HEK293 (cell line): ENCODE results near the gene ARHGEF11.

Source experiments
- CTCF ChIA-PET: fragments of 350-600 bp; formaldehyde crosslinking; extraction: SDS; loops from one replicate; lab custom pipeline; 2021; ENCODE audit warnings: antibody characterized with exemption; lab: Yijun Ruan, JAX
- POLR2A ChIA-PET: fragments of 300-600 bp; formaldehyde crosslinking; extraction: SDS; loops from one replicate; lab custom pipeline; 2020; ENCODE audit warnings: antibody characterized with exemption, inconsistent platforms; lab: Yijun Ruan, JAX
- H3K27ac ChIP-seq: fragments of 200-500 bp; sonication (Bioruptor generic); 2 replicates; pipeline ENCODE4 v1.5.1; 2014; ENCODE audit warnings: low read depth, low read length, control low read depth, inconsistent platforms; ENCODE audit errors: extremely low read depth
- H3K36me3 ChIP-seq, 2 experiments: fragments of 200-500 bp in 1 of 2; sonication (Bioruptor generic) in 1 of 2; 1 replicate in 1 of 2; 2 replicates in 1 of 2; pipeline ENCODE4 v1.5.1; 2014 to 2017; ENCODE audit warnings: inconsistent platforms in 2 of 2, low read length in 2 of 2; ENCODE audit not compliant: control insufficient read depth in 2 of 2, insufficient read depth in 1 of 2
- H3K4me1 ChIP-seq: fragments of 200-500 bp; sonication (Bioruptor generic); 2 replicates; pipeline ENCODE4 v1.5.1; 2014; ENCODE audit warnings: mild to moderate bottlenecking, low read length, inconsistent platforms; ENCODE audit not compliant: control insufficient read depth, insufficient read depth
- H3K4me3 ChIP-seq: 2 replicates; pipeline ENCODE4 v1.5.1; 2011; ENCODE audit warnings: low read depth, mild to moderate bottlenecking, control low read depth, low read length, moderate library complexity
- H3K9me3 ChIP-seq: fragments of 200-500 bp; sonication (Bioruptor generic); 2 replicates; pipeline ENCODE4 v1.5.1; 2014; ENCODE audit warnings: low read depth, low read length, inconsistent platforms; ENCODE audit not compliant: control insufficient read depth, insufficient read depth
- AEBP2 ChIP-seq: fragments of 450-650 bp; formaldehyde crosslinking; IDR thresholded peaks from 2 replicates; pipeline ENCODE4 v1.5.1; 2016; ENCODE audit warnings: missing biosample characterization, missing genetic modification characterization, borderline replicate concordance
- GLIS1 ChIP-seq: fragments of 450-650 bp; formaldehyde crosslinking; IDR thresholded peaks from 2 replicates; pipeline ENCODE4 v1.5.1; 2016; ENCODE audit warnings: missing biosample characterization, missing genetic modification characterization
- HOXC10 ChIP-seq: sonication (generic); formaldehyde crosslinking; IDR thresholded peaks from 2 replicates; pipeline ENCODE4 v1.8.1; 2023; ENCODE audit warnings: mild to moderate bottlenecking, missing genetic modification reagents
- KLF17 ChIP-seq: fragments of 450-650 bp; formaldehyde crosslinking; IDR thresholded peaks from 2 replicates; pipeline ENCODE4 v1.5.1; 2016; ENCODE audit warnings: missing biosample characterization, missing genetic modification characterization
- PATZ1 ChIP-seq: fragments of 450-650 bp; formaldehyde crosslinking; IDR thresholded peaks from 2 replicates; pipeline ENCODE4 v1.5.1; 2016; ENCODE audit warnings: missing biosample characterization, missing genetic modification characterization
- PRDM1 ChIP-seq: fragments of 450-650 bp; formaldehyde crosslinking; IDR thresholded peaks from 2 replicates; pipeline ENCODE4; 2016; ENCODE audit warnings: missing biosample characterization, missing genetic modification characterization
- REST ChIP-seq: fragments of 450-650 bp; formaldehyde crosslinking; IDR thresholded peaks from 2 replicates; pipeline ENCODE4 v1.5.1; 2016; ENCODE audit warnings: missing biosample characterization, missing genetic modification characterization
- SALL2 ChIP-seq: fragments of 450-650 bp; formaldehyde crosslinking; IDR thresholded peaks from 2 replicates; pipeline ENCODE4 v1.5.0; 2017; ENCODE audit warnings: missing biosample characterization, mild to moderate bottlenecking, missing genetic modification characterization, borderline replicate concordance
- SETDB1 ChIP-seq: IDR thresholded peaks from one replicate; pipeline ENCODE4 v1.6.1; 2017; ENCODE audit warnings: mild to moderate bottlenecking, low read length, moderate library complexity, mixed read lengths; ENCODE audit not compliant: insufficient read length
- SP2 ChIP-seq: fragments of 450-650 bp; formaldehyde crosslinking; IDR thresholded peaks from 2 replicates; pipeline ENCODE4 v1.5.1; 2016; ENCODE audit warnings: missing biosample characterization, missing genetic modification characterization
- ZBTB21 ChIP-seq: fragments of 450-650 bp; formaldehyde crosslinking; IDR thresholded peaks from 2 replicates; pipeline ENCODE4 v1.5.1; 2017; ENCODE audit warnings: missing biosample characterization, missing genetic modification characterization
- ZFHX2 ChIP-seq: fragments of 450-650 bp; formaldehyde crosslinking; conservative IDR thresholded peaks from 2 replicates; pipeline ENCODE4 v1.5.1; 2016; ENCODE audit warnings: missing biosample characterization, missing genetic modification characterization
- ZFP37 ChIP-seq: fragments of 450-650 bp; formaldehyde crosslinking; IDR thresholded peaks from 2 replicates; pipeline ENCODE4 v1.5.1; 2016; ENCODE audit warnings: missing biosample characterization, missing genetic modification characterization
- ZNF324 ChIP-seq: fragments of 450-650 bp; formaldehyde crosslinking; IDR thresholded peaks from 2 replicates; pipeline ENCODE4 v1.5.1; 2016; ENCODE audit warnings: missing biosample characterization, missing genetic modification characterization
- ZNF37A ChIP-seq: fragments of 450-650 bp; IDR thresholded peaks from 2 replicates; pipeline ENCODE4 v1.5.1; 2018; ENCODE audit warnings: missing biosample characterization, missing genetic modification characterization
- ZNF433 ChIP-seq: fragments of 450-650 bp; formaldehyde crosslinking; IDR thresholded peaks from 2 replicates; pipeline ENCODE4 v1.5.1; 2016; ENCODE audit warnings: missing biosample characterization, missing genetic modification characterization, low read depth
- ZNF501 ChIP-seq: fragments of 450-650 bp; formaldehyde crosslinking; IDR thresholded peaks from 2 replicates; pipeline ENCODE4 v1.5.1; 2016; ENCODE audit warnings: missing biosample characterization, missing genetic modification characterization
- ZNF558 ChIP-seq: fragments of 450-650 bp; formaldehyde crosslinking; IDR thresholded peaks from 2 replicates; pipeline ENCODE4 v1.5.1; 2016; ENCODE audit warnings: missing biosample characterization, missing genetic modification characterization
- ZNF621 ChIP-seq: fragments of 450-650 bp; formaldehyde crosslinking; IDR thresholded peaks from 2 replicates; pipeline ENCODE4 v1.5.1; 2017; ENCODE audit warnings: missing biosample characterization, missing genetic modification characterization
- ZNF629 ChIP-seq: fragments of 450-650 bp; formaldehyde crosslinking; IDR thresholded peaks from 2 replicates; pipeline ENCODE4 v1.5.1; 2017; ENCODE audit warnings: missing biosample characterization, missing genetic modification characterization
- ZNF701 ChIP-seq: fragments of 450-650 bp; formaldehyde crosslinking; IDR thresholded peaks from 2 replicates; pipeline ENCODE4 v1.5.1; 2016; ENCODE audit warnings: missing biosample characterization, missing genetic modification characterization
- ZNF707 ChIP-seq: fragments of 450-650 bp; formaldehyde crosslinking; IDR thresholded peaks from 2 replicates; pipeline ENCODE4 v1.5.1; 2016; ENCODE audit warnings: missing biosample characterization, missing genetic modification characterization
- ZNF830 ChIP-seq: fragments of 450-650 bp; IDR thresholded peaks from 2 replicates; pipeline ENCODE4 v1.5.0; 2018; ENCODE audit warnings: missing biosample characterization, missing genetic modification characterization, low read depth, mild to moderate bottlenecking, moderate library complexity
- TF ChIP-seq, protein P1 (sequence below): fragments of 450-650 bp; formaldehyde crosslinking; IDR thresholded peaks from 2 replicates; pipeline ENCODE4 v1.5.1; 2016; ENCODE audit warnings: missing biosample characterization, missing genetic modification characterization

ARHGEF11 gene

GRCh38 chr1:156980551-156980950 is 65.0 kb downstream of the ARHGEF11 start:
- Histone ChIP-seq H3K4me3 (no peak overlapping the region), H3K4me1 (no peaks in the 10 kb centered on the region), H3K36me3 (peaks cover 22 to 79% of the 10 kb centered on the region in 2 experiments), H3K27ac (no peak overlapping the region), H3K9me3 (no peaks in the 10 kb centered on the region)
- POLR2A ChIA-PET = interaction anchor here (0.6 kb wide), 1 partner anchor 179 kb away, joined by 8 read pairs; no protein-coding TSS in a partner anchor
- no peak for TF ChIP-seq SETDB1
- TF ChIP-seq PRDM1 (tag by site-specific recombination) = no peak
- no peak for TF ChIP-seq ZFHX2 (tag by site-specific recombination)
- TF ChIP-seq ZNF37A (tag by site-specific recombination) = no peak
- no peak for TF ChIP-seq SALL2 (tag by site-specific recombination)
- TF ChIP-seq ZNF621 = no peak
- no peak for TF ChIP-seq ZNF707 (tag by site-specific recombination)
- no peak for TF ChIP-seq HOXC10 (CRISPR knock-in tag)
- no peak for TF ChIP-seq ZBTB21 (tag by site-specific recombination)
- TF ChIP-seq AEBP2 = no peak
- no peak for TF ChIP-seq KLF17 (tag by site-specific recombination)
- TF ChIP-seq, protein P1, sequence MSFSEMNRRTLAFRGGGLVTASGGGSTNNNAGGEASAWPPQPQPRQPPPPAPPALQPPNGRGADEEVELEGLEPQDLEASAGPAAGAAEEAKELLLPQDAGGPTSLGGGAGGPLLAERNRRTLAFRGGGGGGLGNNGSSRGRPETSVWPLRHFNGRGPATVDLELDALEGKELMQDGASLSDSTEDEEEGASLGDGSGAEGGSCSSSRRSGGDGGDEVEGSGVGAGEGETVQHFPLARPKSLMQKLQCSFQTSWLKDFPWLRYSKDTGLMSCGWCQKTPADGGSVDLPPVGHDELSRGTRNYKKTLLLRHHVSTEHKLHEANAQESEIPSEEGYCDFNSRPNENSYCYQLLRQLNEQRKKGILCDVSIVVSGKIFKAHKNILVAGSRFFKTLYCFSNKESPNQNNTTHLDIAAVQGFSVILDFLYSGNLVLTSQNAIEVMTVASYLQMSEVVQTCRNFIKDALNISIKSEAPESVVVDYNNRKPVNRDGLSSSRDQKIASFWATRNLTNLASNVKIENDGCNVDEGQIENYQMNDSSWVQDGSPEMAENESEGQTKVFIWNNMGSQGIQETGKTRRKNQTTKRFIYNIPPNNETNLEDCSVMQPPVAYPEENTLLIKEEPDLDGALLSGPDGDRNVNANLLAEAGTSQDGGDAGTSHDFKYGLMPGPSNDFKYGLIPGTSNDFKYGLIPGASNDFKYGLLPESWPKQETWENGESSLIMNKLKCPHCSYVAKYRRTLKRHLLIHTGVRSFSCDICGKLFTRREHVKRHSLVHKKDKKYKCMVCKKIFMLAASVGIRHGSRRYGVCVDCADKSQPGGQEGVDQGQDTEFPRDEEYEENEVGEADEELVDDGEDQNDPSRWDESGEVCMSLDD (tag by site-specific recombination) = no peak
- CTCF ChIA-PET = interaction anchor here (0.5 to 0.6 kb wide), 2 partner anchors 20 to 37 kb away, joined by 3 to 5 read pairs; no protein-coding TSS in a partner anchor

- no peaks in the 10 kb centered on the region for H3K9me3 ChIP-seq
- ChIA-PET CTCF (interaction anchor here (1.2 kb wide), 1 partner anchor 14 kb away, joined by 3 read pairs; no protein-coding TSS in a partner anchor), POLR2A (no interaction called here)
- H3K4me1 ChIP-seq = no peaks in the 10 kb centered on the region
- H3K27ac ChIP-seq = no peak overlapping the region
- TF ChIP-seq ZNF324 = no peak
- no peak for TF ChIP-seq ZFP37 (tag by site-specific recombination)
- no peak for TF ChIP-seq ZNF558 (tag by site-specific recombination)
- TF ChIP-seq ZNF701 (tag by site-specific recombination) = no peak
- no peak for TF ChIP-seq PATZ1
- no peak for TF ChIP-seq ZNF629 (tag by site-specific recombination)
- TF ChIP-seq GLIS1 = no peak
- TF ChIP-seq SP2 (tag by site-specific recombination) = no peak
- no peak for TF ChIP-seq ZNF501 (tag by site-specific recombination)
- no peak for TF ChIP-seq REST (tag by site-specific recombination)
- no peak for TF ChIP-seq ZNF433 (tag by site-specific recombination)
- no peak for TF ChIP-seq ZNF830 (tag by site-specific recombination)
- no peak overlapping the region for H3K4me3 ChIP-seq
- H3K36me3 ChIP-seq = peaks cover 22 to 92% of the 10 kb centered on the region in 2 experiments
Measured at GRCh38 chr1:156975084-156975483, 70.5 kb downstream of the ARHGEF11 start.
